Esophagus squamous epithelium (tissue), 4 donors: ENCODE measurements around the gene IRF7.

ENCODE experiments used
- CTCF ChIP-seq, 6 experiments: fragments of 450-650 bp in 4 of 6; fragments of 200-600 bp in 2 of 6; sonication (generic) in 2 of 6; IDR thresholded peaks; one replicate each; pipeline ENCODE4 v1.5.1; 2016 to 2019; ENCODE audit warnings: antibody characterized with exemption in 6 of 6, mild to moderate bottlenecking in 4 of 6, moderate library complexity in 4 of 6
- POLR2A ChIP-seq, 4 donors: fragments of 450-650 bp; IDR thresholded peaks; one replicate each; pipeline ENCODE4 v1.6.1; 2017; ENCODE audit warnings: antibody characterized with exemption in 4 of 4, mild to moderate bottlenecking in 4 of 4, moderate library complexity in 3 of 4

DNA sequence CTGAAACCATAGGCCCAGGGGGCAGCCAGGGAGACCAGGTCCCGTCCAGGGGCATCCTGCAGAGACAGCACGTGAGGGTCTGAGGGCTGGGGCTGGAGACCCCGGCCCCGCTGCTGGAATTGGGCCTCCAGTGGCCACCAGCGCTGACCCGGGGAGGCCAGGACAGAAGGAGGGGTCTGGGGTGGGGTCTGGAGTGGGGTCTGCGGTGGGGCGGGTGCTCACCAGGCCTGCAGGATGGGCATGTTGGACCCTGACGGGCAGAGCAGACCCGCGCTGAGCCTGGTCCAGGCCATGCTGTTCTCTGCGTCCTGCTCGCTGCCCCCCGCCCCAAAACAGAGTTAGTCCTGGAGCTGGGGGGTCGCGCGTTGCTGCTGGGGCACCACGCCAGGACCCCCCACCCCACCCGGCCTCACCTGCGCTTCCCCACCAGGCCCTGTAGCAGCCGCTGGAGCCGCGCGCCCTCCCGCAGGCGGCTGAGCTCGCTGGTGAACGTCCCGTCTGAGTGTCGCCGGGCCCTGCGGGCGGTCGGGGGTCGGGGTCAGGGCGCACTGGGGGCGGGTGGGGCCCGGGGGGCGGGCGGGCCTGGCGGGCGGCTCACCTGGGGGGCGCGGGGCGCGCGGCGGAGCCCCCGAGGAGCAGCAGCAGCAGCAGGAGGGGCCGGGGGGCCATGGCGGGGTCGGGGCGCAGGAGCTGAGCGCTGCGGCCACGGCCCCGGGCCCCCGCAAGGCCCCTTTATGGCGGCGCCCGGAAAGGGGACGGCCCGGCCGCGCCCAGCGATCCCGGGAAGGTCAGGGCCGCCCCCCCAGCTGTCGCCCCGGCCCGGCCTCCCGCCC lies 10.9 kb upstream of the IRF7 start, which contains the start of gene SCT:
- TF ChIP-seq CTCF (IDR thresholded peaks at IDR 0.05) (no peak), POLR2A (IDR thresholded peaks at IDR 0.05) (no peak)
